GM18526 (cell line): Measurements from ENCODE around the gene LMTK2.

Experiments
- POLR2A ChIP-seq: IDR thresholded peaks from 3 replicates; pipeline ENCODE4 v1.6.1; 2011; ENCODE audit not compliant: insufficient read length; ENCODE audit errors: extremely low read depth

Gene LMTK2

DNA sequence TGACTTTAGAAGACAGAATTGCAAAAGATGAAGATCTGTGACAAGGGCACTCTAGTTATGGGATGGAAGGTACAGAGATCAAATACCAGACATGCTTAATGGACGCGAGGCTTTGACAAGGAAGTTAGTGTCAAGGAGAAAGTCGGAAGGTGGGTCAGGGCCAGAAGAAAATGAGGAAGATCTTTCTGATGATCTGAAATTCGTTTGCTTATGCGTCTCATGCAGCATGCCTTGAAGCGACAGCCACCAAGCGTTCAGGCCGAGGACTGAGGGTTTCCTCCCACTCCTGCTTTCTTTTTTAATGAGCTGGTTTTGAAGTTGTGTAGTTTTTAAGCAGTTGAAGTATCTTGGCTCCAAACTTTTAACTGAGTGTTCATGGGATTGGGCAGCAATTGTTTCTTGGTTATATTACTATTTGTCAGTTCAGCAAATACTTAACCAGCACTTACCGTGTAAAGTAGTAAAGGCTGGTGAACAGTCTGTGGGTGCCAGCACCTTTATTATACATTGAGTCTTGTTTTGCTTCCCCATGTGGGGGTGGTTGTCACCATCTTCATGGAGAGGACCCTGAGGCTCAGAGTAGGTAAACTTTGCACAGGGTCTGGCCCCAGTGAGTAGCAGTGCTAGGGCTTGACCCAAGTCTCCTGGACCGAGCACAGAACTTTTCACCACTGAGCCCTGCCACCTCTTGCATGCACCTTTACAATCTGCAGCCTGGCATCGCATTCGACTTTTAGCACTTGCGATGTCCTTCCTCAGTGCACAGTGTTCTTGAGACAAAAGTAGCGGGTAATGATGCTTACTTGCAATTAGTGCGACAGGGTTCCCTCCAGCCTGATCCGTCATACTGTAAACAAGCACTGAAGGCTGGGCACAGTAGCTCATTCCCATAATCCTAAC lies 90.3 kb downstream of the LMTK2 start:
- no peak for TF ChIP-seq POLR2A

DNA sequence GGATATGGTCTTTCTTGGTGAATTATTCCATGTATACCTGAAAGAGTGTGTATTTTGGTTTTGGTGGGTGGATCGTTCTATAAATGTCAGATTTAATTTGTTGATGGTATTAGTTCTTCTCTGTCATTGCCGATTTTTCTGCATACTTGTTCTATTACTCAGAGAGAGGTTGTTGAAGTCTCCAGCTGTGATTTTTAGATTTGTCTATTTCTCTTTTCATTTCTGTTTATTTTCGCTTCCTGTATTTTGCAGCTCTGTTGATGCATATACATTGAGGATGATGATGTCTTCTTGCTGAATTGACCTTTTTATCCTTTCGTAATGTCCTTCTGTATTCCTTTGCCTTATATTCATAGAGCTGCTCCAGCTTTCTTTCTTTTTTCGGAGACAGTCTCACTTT lies 92.5 kb downstream of the LMTK2 start:
- no peak for TF ChIP-seq POLR2A

DNA sequence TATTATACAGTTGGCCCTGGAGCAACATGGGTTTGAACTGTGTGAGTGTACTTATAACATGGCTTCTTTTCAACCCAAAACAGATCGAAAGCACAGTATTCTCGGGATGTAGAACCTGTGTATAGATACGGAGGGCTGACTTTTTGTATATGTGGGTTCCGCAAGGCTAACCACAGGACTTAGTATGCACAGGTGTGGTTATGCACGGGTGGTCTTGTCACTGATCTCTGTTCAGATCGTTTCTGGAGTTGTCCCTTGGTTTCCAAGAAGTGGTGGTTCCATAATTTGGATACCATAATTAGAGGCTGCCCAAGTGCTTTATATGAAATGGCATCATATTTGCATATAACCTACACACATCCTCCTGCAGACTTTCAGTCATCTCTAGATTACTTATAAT lies 93.7 kb downstream of the LMTK2 start:
- TF ChIP-seq POLR2A: no peak

DNA sequence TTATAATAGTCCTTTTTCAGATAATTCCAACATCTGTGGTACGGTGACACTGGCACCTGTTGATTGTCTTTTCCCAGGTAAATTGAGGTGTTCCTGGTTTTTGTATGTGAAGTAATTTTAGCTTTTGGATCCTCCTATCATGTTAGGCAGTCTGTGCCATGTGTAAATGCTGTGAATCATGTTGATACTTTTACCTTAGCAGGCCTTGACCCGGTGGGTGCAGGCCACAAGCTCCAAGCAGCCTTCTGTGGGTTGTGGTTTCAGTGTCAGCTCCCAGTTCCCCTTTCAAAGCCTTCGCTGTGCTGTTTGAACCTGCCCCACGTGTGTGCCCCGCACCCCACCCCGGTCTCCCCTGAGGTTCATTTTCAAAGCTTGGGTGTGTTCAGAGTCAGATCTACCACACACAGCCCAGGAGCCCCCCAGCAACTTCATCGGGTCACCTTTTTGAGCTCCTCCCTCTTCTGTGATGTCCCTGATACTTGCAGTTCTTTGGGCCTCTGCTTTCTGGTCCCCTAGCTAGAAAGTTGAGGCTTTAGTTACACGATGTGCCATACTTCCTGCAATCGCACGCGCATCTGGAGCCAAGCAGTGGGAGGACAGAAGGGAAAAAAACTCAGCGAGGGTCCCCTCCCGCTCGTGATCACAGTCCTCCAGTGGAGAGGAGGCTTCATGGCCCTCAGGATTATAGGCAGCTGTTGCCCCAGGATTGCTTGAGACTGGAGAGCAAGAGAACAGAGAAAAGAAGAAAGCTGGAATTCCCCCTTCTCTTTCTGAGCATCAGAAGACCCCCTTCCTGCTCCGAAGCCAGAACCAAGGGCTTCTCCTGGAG lies 95.9 kb downstream of the LMTK2 start:
- TF ChIP-seq POLR2A: no peak

DNA sequence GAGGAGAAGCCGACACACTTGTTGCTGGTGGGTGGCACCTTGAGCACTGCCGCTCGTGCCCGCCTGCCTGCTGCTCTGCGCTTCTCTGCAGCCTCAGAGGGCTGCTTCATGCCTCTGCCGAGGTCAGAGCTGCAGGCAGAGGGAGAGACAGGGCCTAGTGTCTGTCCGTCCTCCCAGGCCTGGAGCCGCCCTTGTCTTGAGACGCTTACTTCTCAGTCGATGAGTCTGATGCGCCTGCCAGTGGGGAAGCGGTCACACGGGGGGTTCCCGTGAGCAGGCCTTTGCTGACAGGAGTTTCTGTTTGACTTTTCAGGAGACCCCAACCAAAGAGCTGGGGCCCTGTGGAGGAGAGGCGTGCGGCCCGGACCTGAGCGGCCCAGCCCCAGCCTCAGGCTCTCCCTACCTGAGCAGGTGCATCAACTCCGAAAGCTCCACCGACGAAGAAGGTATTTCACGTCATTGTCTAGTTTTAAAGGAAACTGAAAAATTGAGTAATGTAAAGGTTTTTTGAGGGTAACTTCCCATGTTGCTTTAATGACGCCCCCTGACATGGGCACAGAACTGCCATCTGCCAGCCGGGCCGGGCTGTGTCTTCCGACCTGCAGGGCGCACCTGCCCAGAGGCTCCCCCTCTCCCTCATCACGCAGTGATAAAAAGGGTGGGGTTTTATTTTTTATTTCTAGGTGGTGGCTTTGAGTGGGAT lies 96.8 kb downstream of the LMTK2 start:
- no peak for TF ChIP-seq POLR2A

DNA sequence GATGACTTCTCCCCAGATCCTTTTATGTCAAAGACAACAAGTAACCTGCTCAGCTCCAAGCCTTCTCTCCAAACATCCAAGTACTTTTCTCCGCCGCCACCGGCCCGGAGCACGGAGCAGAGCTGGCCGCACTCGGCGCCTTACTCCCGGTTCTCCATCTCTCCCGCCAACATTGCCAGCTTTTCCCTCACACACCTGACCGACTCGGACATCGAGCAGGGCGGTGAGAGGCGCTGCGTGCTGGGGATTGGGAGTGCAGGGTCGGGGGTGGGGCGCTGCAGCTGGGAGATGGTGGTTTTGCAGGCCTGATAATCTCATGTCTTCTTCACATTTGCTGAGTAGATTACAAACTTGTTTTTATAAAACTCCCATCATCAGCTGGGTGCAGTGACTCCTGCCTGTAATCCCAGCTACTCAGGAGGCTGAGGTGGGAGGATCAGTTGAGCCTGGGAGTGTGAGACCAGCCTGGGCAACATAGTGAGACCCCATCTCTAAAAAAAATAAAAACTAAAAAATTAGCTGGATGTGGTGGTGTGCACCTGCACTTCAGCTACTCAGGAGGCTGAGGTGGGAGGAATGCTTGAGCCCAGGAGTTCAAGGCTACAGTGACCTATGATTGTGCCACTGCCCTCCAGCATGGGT lies 97.4 kb downstream of the LMTK2 start:
- no peak for TF ChIP-seq POLR2A

DNA sequence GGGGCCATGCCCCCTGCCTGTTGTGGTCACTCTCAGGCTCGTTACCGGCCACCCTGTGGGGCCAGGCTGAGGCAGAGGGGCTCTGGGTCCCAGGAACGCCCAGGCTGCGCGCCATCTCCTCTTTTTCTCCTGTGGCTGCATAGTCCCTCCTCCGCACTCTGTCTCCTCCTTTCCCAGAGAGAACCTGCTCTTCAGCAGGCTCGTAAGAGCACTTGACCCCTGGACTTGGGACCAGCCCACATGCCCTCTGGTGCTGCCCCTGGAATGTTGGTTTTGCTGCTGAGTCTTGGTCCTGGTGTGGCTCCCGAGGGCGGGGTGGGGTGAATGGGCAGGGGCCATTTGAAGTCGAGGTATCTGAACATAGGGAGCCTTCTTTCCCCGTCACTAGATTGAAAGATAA lies 98.0 kb downstream of the LMTK2 start:
- no peak for TF ChIP-seq POLR2A

DNA sequence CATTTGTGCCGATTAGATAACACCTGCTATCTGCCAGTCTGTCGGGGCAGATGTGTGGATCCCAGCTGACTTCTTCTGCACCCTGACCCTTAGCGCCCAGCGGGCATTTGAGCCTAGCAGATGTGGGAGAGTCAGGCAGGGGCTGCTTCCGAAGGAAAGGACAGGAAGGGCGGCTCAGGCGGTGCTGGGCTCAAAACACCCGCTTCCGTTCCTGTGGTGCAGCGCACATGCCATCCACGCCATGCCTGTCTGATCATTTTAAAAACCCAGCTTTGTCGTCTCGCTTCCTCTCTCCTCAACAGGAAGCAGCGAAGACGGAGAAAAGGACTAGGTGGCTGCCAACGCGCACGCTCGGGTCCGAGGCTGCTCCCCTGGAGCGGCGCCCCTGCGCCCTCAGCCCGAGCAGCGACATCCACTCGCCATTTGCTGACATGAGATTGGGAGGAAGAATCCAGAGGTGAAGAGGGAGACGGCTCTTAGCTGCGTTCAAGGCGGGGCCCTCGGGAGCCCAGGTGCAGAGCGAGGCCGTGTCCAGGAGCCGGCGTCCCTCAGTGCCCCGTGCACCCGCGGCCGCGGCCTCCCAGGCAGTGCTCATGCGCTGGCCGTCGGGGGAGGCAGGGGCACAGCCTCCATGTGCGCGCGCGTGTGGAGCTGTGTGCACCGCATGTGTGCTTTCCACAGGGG lies 98.6 kb downstream of the LMTK2 start:
- TF ChIP-seq POLR2A: no peak

DNA sequence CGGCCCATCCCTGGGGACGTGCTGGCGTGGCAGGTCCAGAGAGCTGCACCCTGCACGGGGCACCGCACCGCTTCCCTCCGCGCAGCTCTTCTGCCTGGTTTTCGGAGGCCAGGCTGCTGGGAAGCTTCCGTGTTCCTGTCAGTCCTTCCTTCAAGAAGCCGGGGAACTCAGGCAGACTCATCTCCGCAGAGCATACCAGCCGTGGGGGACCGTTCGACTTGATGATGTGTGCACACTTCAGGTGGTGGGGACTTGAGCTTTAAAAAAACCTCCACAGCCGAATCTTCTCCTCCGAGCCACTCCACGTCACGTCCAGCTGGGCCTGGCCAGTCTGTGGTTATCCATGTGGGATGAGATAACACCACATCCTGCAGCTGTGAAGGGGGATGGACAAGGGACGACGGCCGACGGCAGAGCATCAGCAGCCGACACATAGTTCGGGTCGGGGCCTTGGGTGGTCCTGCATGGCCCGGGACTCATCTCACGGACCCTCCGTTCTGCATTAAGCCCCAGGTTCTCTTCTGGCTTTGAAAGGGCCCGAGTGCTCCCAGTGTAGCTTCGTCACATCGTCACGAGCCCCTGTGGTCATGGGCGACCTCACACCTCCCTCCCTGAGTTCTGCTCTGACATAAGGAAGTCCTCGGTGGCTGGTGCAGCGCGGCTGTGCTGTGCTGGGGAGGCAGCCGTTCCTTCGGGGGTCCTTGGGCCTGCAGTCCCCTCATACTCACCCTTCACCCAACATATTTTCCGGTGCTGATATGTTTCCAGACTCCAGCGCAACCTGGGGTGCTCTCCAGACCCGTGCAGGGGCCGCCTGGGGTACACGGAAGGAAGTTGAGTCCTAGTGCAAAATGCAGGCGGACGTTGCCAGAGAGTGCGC lies 100.0 kb downstream of the LMTK2 start:
- no peak for TF ChIP-seq POLR2A

DNA sequence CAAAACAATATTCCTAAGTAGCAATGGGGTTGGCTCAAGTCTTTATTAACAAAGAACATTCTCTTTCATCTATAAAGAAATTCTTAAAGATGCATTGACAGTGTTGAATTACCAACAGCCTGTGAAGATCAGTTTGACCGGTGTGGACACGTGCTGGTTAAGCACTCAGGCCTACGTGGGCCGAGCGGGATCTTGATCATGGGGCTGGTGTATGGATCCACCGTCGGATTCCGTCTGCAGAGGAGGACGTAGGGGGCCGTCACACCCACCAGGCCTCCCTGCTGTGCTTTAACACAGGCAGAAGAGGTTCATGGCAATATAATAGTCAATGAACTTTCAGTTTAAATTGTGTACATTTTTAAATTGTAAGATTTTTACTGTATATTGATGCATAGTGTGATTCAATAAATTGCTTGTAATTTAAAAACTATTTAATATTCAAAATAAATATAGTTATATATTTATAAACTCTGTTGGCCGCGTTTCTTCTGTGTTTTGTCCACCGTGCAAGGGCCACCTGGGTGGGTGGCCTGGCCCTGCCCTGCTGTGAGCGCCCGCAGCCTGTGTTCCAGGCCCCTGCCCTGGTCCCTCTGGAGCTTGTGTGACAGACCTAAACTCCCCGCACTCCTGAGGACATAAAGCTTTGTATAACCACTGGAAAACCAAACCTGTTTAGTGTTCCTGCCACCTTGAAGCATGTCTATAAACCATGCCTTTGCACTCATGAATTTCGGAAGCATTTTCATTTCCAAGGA lies 102.7 kb downstream of the LMTK2 start:
- no peak for TF ChIP-seq POLR2A

DNA sequence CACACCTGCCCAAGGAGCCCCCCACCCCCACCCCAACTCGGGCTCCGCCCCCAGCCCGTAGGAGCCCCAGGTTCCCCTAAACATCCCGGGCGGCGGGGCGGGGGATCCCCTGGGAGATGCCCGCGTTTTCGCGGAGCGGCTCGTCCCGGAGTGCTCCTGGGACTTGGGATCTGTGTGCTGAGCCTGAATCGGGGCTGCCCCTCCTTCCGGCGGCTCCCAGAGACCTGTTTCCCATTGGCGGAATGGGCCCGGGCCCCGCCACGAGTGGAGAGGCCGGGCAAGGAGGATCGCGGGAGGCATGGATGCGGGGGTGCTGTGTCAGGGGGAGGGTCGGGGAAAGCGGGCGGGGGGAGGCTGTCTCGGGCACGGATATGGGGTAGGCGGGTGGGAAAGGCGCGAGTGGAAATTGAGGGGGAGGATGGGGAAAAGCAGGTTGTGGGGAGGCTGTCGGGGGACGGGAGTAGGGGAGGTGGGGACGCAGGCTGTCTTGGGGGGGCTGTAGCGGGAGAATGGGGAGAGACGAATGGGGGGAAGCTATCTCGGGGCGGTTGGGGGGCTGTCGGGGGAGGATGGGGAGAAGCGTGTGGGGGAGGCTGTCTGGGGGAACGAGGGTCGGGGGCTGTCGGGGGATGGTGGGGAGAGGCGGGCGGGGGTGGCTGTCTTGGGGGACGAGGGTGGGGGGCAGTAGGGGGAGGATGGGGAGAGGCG lies 104.0 kb downstream of the LMTK2 start:
- no peak for TF ChIP-seq POLR2A

DNA sequence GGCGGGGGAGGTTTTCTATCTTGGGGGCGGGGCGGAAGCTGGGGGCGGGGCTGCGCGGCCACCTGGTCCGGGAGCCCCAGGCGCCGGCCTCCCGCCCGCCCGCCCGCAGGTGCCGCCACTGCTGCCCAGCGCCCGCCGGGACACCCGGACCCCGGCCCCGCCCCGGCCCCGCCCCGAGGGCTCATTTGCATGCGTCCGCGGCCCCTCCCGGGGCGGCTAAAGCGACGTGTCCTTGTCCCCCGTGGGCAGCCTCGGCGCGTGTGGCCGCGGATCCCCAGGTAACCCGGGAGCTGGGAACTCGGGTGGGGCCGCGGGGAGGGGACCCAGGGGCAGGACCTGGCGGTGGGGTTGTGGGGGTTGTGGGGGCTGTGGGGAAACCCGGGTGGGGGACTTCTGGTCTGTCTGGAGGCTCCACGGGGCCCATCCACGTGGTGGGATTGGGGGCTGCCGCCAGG lies 104.6 kb downstream of the LMTK2 start, which contains the start of gene BHLHA15:
BHLHA15 (plus strand) TSS at position 219 of the 455 bp plus-strand sequence. CDS start 871 bp downstream, outside the sequence.
- TF ChIP-seq POLR2A: no peak
